Measurements from ENCODE around the gene FBXO41. TPM values are rescaled to one million over a fixed set of nuclear protein-coding genes. Genes with fewer than 3 reads are reported as not detected.

Gene FBXO41
- total RNA-seq, 1 donor from 2014 or later, result under 0.01 TPM

DNA sequence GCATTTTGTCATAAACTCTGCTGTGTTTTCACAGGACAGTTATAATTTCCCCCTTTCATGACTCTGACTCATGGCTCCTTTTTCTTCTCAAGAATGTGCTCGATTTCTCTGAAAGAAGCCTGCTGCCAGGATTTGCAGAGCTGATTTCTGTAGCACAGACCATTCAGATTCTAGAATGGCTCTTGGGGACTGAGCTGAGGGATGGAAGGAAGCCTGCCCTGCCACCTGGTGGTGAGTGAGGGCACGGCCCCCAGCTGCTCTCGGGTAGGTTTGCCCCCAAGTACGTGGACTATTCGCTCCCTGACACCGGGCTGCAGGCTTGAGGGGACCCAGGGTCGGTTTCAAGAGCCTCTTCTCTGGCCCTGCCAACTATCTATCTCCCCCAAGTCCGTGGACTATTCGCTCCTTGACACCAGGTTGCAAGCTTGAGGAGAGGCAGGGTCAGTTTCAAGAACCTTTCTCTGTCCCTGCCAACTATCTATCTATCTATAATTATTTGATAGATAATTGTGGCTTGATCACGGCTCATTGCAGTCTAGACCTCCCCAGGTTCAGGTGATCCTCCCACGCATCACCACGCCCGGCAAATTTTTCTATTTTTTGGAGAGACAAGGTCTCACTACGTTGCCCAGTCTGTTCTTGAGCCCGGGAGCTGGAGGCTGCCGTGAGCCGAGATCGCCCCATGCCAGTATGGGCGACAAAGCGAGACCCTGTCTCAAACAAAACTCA, 71.7 kb downstream of the FBXO41 start:
- DNase-seq (ENCODE audit: low read depth in 2 of 2), result peak; percentile 76 to 78

DNA sequence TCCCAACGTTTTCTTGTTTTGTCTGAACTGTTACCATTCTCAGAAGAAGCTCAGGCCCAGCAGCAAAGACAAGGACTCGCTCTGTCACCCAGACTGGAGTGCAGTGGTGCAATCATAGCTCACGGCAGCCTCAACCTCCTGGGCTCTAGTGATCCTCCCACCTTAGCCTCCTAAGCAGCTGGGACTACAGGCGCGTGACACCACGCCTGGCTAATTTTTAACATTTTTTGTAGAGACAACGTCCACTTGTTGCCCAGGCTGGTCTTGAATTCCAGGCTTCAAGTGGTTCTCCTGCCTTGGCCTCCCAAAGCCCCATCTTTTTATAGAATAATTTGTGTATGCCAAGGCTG, 72.2 kb downstream of the FBXO41 start:
- DNase-seq (ENCODE audit: low read depth in 2 of 2), result no peak

GRCh38 chr2:73210696-73211095, 73.6 kb downstream of the FBXO41 start:
- no peak for DNase-seq (ENCODE audit: low read depth in 2 of 2)

GRCh38 chr2:73210019-73210418, 74.3 kb downstream of the FBXO41 start:
- no peak for DNase-seq (ENCODE audit: low read depth in 2 of 2)

DNA sequence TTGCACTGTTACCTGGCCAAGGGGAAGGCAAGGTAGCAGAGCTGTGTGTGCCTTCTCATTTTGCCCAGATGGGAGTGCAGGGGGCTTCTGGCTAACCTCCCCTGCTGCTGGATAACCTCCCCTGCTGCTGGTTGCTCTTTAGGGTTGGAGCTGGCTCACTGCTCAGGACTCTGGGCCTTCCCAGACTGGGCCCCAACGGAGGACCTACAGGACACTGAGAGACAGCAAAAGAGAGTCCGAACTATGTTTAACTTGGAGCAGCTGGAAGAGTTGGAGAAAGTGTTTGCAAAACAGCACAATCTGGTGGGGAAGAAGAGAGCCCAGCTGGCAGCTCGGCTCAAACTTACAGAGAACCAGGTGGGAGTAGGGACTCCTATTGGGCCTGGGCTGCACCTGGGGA, 76.0 kb downstream of the FBXO41 start:
- no peak for DNase-seq (ENCODE audit: low read depth in 2 of 2)

GRCh38 chr2:73205611-73206010, 78.7 kb downstream of the FBXO41 start:
- no peak for DNase-seq (ENCODE audit: low read depth in 2 of 2)

Other genes starting within 250 kb of the FBXO41 start
- 8.1 and 8.9 TPM in 2 replicates for gene SFXN5, start 212.8 kb downstream of the FBXO41 start, total RNA-seq
- gene RAB11FIP5, start 171.5 kb downstream of the FBXO41 start, total RNA-seq, result 38.4 and 62.5 TPM in 2 replicates
- gene NOTO, start 81.9 kb downstream of the FBXO41 start, total RNA-seq, result not detected in 2 replicates
- gene SMYD5, start 70.2 kb downstream of the FBXO41 start, total RNA-seq, result 9.4 and 11.1 TPM in 2 replicates
- 19.2 and 24.4 TPM in 2 replicates for gene PRADC1, start 51.2 kb downstream of the FBXO41 start, total RNA-seq
- gene CCT7, start 50.2 kb downstream of the FBXO41 start, total RNA-seq, result 318 and 353 TPM in 2 replicates
- under 0.01 TPM in 1 of 2 replicates, not detected in the other for gene EGR4, start 9.1 kb upstream of the FBXO41 start, total RNA-seq
- 3.7 and 5.2 TPM in 2 replicates for gene ALMS1, start 101.4 kb upstream of the FBXO41 start, total RNA-seq

All from lung microvascular endothelial cell (primary cell).